IPS-20b (cell line): ENCODE results near the gene SLC35B4.

ENCODE experiments used
- H3K27ac ChIP-seq: one replicate; pipeline ENCODE4 v1.5.1; 2013; ENCODE audit warnings: low read length
- H3K27me3 ChIP-seq: 2 replicates; pipeline ENCODE4 v1.6.1; 2013; ENCODE audit warnings: mild to moderate bottlenecking, low read length, inconsistent platforms; ENCODE audit not compliant: insufficient read depth
- H3K36me3 ChIP-seq: 2 replicates; pipeline ENCODE4 v1.6.1; 2013; ENCODE audit warnings: low read depth, mild to moderate bottlenecking, inconsistent platforms, low read length, moderate library complexity; ENCODE audit not compliant: insufficient read depth
- H3K4me1 ChIP-seq: 2 replicates; pipeline ENCODE4 v1.6.1; 2013; ENCODE audit warnings: mild to moderate bottlenecking, control low read depth, inconsistent platforms, low read length, moderate library complexity; ENCODE audit not compliant: insufficient read depth
- H3K4me3 ChIP-seq: 2 replicates; pipeline ENCODE4 v1.5.1; 2013; ENCODE audit warnings: mild to moderate bottlenecking, low read length, inconsistent platforms
- H3K9ac ChIP-seq: 2 replicates; pipeline ENCODE4 v1.6.1; 2013; ENCODE audit warnings: low read depth, mild to moderate bottlenecking, inconsistent platforms, low read length, moderate library complexity
- H3K9me3 ChIP-seq: 2 replicates; pipeline ENCODE4 v1.6.1; 2013; ENCODE audit warnings: mild to moderate bottlenecking, low read depth, low read length, inconsistent platforms; ENCODE audit not compliant: insufficient read depth

SLC35B4 gene

GRCh38 chr7:134287916-134288659 is 28.6 kb downstream of the SLC35B4 start:
- Histone ChIP-seq H3K27ac (no peak overlapping the region), H3K4me3 (no peak overlapping the region), H3K4me1 (no peaks in the 10 kb centered on the region), H3K36me3 (peaks cover 6% of the 10 kb centered on the region; the same call in 1 of the 2 replicates), H3K9me3 (no peaks in the 10 kb centered on the region), H3K27me3 (no peaks in the 10 kb centered on the region), H3K9ac (no peak overlapping the region)

GRCh38 chr7:134284952-134285351 is 31.8 kb downstream of the SLC35B4 start:
- Histone ChIP-seq H3K27me3 (no peaks in the 10 kb centered on the region), H3K4me3 (no peak overlapping the region), H3K27ac (no peak overlapping the region), H3K9ac (no peak overlapping the region), H3K4me1 (no peaks in the 10 kb centered on the region), H3K9me3 (no peaks in the 10 kb centered on the region), H3K36me3 (no peaks in the 10 kb centered on the region)

GRCh38 chr7:134284011-134284410 is 32.7 kb downstream of the SLC35B4 start:
- Histone ChIP-seq H3K9ac (no peak overlapping the region), H3K36me3 (no peaks in the 10 kb centered on the region), H3K4me1 (no peaks in the 10 kb centered on the region), H3K27ac (no peak overlapping the region), H3K27me3 (no peaks in the 10 kb centered on the region), H3K4me3 (no peak overlapping the region), H3K9me3 (no peaks in the 10 kb centered on the region)

- peaks cover 7% of the 10 kb centered on the region; the same call in 1 of the 2 replicates for H3K4me1 ChIP-seq
- H3K9me3 ChIP-seq: no peaks in the 10 kb centered on the region
- no peak overlapping the region for H3K9ac ChIP-seq
- H3K4me3 ChIP-seq: no peak overlapping the region
- no peaks in the 10 kb centered on the region for H3K27me3 ChIP-seq
- H3K36me3 ChIP-seq: no peaks in the 10 kb centered on the region
- no peak overlapping the region for H3K27ac ChIP-seq
These were observed 36.2 kb downstream of the SLC35B4 start for GRCh38 chr7:134280508-134280907.

- H3K4me1 ChIP-seq: peaks cover 7% of the 10 kb centered on the region; the same call in 1 of the 2 replicates
- no peak overlapping the region for H3K4me3 ChIP-seq
These were observed 36.8 kb downstream of the SLC35B4 start for GRCh38 chr7:134279898-134280297.

GRCh38 chr7:134279336-134279735 is 37.4 kb downstream of the SLC35B4 start:
- H3K4me3 ChIP-seq: no peak overlapping the region
- no peaks in the 10 kb centered on the region for H3K27me3 ChIP-seq
- H3K4me1 ChIP-seq: peaks cover 7% of the 10 kb centered on the region; the same call in 1 of the 2 replicates
- no peaks in the 10 kb centered on the region for H3K9me3 ChIP-seq
- no peaks in the 10 kb centered on the region for H3K36me3 ChIP-seq
- no peak overlapping the region for H3K27ac ChIP-seq
- no peak overlapping the region for H3K9ac ChIP-seq

More at GRCh38 chr7:134279898-134280297, 36.8 kb downstream of the SLC35B4 start:
- Histone ChIP-seq H3K9ac (no peak overlapping the region), H3K9me3 (no peaks in the 10 kb centered on the region), H3K36me3 (no peaks in the 10 kb centered on the region), H3K27me3 (no peaks in the 10 kb centered on the region), H3K27ac (no peak overlapping the region)

- Histone ChIP-seq H3K36me3 (no peaks in the 10 kb centered on the region), H3K9me3 (no peaks in the 10 kb centered on the region), H3K27me3 (no peaks in the 10 kb centered on the region), H3K9ac (no peak overlapping the region), H3K27ac (no peak overlapping the region), H3K4me1 (peaks cover 7% of the 10 kb centered on the region; the same call in 1 of the 2 replicates), H3K4me3 (no peak overlapping the region)
These were observed 38.1 kb downstream of the SLC35B4 start for GRCh38 chr7:134278502-134279153.

- Histone ChIP-seq H3K4me3 (no peak overlapping the region), H3K27me3 (no peaks in the 10 kb centered on the region), H3K36me3 (no peaks in the 10 kb centered on the region), H3K9ac (no peak overlapping the region), H3K9me3 (no peaks in the 10 kb centered on the region), H3K27ac (no peak overlapping the region), H3K4me1 (peaks cover 7% of the 10 kb centered on the region; the same call in 1 of the 2 replicates)
These were observed 39.8 kb downstream of the SLC35B4 start for GRCh38 chr7:134276951-134277350.

GRCh38 chr7:134262322-134262721 is 54.4 kb downstream of the SLC35B4 start:
- no peak overlapping the region for H3K4me3 ChIP-seq
- no peaks in the 10 kb centered on the region for H3K36me3 ChIP-seq
- no peaks in the 10 kb centered on the region for H3K27me3 ChIP-seq
- no peak overlapping the region for H3K9ac ChIP-seq
- no peak overlapping the region for H3K27ac ChIP-seq
- no peaks in the 10 kb centered on the region for H3K9me3 ChIP-seq
- H3K4me1 ChIP-seq: no peaks in the 10 kb centered on the region

GRCh38 chr7:134255814-134256213 is 60.9 kb downstream of the SLC35B4 start:
- no peaks in the 10 kb centered on the region for H3K9me3 ChIP-seq
- H3K4me3 ChIP-seq: no peak overlapping the region
- no peaks in the 10 kb centered on the region for H3K27me3 ChIP-seq
- no peak overlapping the region for H3K27ac ChIP-seq
- H3K36me3 ChIP-seq: no peaks in the 10 kb centered on the region
- no peaks in the 10 kb centered on the region for H3K4me1 ChIP-seq
- H3K9ac ChIP-seq: no peak overlapping the region

- H3K27ac ChIP-seq: no peak overlapping the region
- H3K9ac ChIP-seq: no peak overlapping the region
- H3K27me3 ChIP-seq: no peaks in the 10 kb centered on the region
- H3K4me3 ChIP-seq: no peak overlapping the region
- no peaks in the 10 kb centered on the region for H3K9me3 ChIP-seq
- no peaks in the 10 kb centered on the region for H3K4me1 ChIP-seq
- H3K36me3 ChIP-seq: no peaks in the 10 kb centered on the region
These were observed 62.4 kb downstream of the SLC35B4 start for GRCh38 chr7:134254311-134254710.

- H3K27me3 ChIP-seq: no peaks in the 10 kb centered on the region
- H3K4me1 ChIP-seq: no peaks in the 10 kb centered on the region
- H3K27ac ChIP-seq: no peak overlapping the region
- H3K36me3 ChIP-seq: no peaks in the 10 kb centered on the region
- no peaks in the 10 kb centered on the region for H3K9me3 ChIP-seq
- no peak overlapping the region for H3K4me3 ChIP-seq
- H3K9ac ChIP-seq: no peak overlapping the region
These were observed 68.5 kb downstream of the SLC35B4 start for GRCh38 chr7:134248196-134248595.
